T follicular helper cell (primary cell): ENCODE data around the gene PPOX.

Experiments
- DNase-seq: peaks from one replicate; pipeline ENCODE4 v3.0.0-alpha.2; 2020; ENCODE audit warnings: low read depth

PPOX gene

DNA sequence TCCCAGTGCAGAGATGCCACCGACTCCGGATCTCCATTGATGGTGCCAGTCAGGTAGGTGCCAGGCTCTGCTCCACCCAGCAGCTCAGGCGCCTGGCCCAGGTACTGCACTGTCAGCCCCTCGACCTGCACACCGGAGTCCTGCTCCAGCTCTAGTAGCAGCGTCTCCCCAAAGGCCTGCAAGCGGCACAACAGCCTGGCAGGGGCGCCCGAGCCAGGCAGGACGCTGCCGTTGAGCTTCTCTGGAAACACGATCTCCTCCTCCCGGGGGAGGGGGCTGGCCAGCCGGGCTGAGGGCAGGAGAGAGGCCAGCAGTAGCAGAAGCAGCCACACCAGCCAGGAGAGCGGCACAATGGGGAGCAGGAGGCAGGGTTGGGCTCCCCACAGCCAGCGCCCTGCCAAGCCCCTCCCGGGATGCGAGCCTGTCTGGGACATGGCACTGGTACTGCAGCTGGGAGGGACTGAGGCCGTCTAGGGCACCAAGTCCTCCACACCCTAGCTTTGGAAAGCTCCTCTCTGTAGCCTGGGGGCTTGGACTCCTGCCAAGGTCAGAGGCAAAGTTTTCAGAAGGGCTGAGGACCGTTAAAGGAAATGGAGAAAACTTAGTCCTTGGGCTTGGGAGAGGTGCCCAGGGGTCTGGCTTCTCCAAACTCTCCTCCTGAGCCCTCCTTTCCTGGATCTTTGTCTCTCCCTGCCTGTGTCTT, 32.1 kb downstream of the PPOX start:
- DNase-seq, result no peak

- DNase-seq, result no peak
Observed at GRCh38 chr1:161198897-161199431, 32.7 kb downstream of the PPOX start, which contains the start of gene ADAMTS4. TSS of gene ADAMTS4 (minus strand) at chr1:161199054. CDS start at chr1:161198627, 427 bp downstream.

GRCh38 chr1:161199506-161200139, 33.4 kb downstream of the PPOX start:
- DNase-seq, result no peak

GRCh38 chr1:161200421-161200991, 34.3 kb downstream of the PPOX start:
- DNase-seq, result no peak

DNA sequence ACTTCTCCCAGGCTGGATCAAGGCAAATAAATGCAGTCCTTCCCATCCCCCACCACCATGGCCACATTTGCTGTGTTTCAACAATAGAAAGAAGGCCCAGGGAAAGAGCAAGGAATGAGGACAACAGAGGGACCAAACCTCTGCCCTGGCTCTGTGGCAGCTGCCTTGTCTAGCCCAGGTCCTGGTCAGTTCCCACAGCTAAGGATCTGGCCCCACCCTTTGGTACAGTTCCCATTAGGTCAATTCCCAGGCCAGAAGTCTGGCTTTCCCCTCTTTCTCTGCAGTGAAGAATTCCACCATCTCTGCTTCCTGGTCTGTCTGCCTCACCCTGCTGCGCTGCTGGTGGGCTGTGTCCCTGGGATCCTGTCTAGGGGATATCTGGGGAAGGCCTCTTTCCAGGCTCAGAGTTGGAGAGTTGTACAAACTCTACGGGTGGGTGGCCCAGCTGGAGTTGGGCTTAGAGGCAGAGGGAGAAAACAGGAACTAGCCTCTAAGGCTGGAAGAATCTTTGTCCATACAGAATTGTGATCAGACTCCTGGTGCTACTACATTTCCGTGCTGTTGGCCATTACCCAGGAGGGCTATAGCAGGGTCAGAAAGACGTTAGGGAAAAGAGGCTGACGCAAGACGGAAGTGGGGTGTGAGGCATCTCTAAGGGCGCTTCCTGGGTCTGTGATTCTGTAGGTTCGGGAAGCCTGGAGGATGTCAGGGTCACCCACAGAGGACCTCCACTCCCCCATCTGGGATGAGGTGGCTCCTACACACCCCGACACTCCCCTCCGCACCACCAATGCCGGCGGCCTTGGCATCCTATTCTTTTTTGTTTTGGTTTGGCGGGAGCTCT, 35.0 kb downstream of the PPOX start:
- DNase-seq, result no peak

- DNase-seq, result peak; percentile 95
Observed at GRCh38 chr1:161201836-161202712, 35.8 kb downstream of the PPOX start, which contains the start of gene NDUFS2. TSS of gene NDUFS2 (plus strand) at chr1:161202367. CDS start at chr1:161202386, 19 bp downstream.

GRCh38 chr1:161206411-161207140, 40.4 kb downstream of the PPOX start:
- DNase-seq, result no peak

- no peak for DNase-seq
Observed at GRCh38 chr1:161207173-161207572, 40.9 kb downstream of the PPOX start.

DNA sequence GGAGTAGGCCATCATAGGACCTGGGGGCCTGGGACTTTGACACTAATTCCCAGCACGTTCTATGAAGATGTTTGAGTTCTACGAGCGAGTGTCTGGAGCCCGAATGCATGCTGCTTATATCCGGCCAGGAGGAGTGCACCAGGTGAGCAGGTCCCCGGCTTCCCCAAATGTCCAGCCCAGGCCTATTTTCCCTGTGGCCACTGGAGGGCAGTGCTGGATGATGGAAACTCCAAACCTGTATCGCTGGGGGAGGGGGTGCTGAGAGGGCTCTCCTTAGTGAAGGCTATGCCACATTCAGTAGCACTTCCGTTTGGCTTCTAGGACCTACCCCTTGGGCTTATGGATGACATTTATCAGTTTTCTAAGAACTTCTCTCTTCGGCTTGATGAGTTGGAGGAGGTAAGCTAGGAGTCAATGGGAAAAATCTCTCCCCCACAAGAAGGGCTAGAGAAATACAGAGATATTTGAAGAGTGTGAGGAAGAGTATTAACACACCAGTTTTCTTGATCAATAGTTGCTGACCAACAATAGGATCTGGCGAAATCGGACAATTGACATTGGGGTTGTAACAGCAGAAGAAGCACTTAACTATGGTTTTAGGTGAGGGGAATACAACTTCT, 43.7 kb downstream of the PPOX start:
- DNase-seq, result peak; percentile 58

GRCh38 chr1:161214369-161214768, 48.1 kb downstream of the PPOX start:
- DNase-seq, result no peak

DNA sequence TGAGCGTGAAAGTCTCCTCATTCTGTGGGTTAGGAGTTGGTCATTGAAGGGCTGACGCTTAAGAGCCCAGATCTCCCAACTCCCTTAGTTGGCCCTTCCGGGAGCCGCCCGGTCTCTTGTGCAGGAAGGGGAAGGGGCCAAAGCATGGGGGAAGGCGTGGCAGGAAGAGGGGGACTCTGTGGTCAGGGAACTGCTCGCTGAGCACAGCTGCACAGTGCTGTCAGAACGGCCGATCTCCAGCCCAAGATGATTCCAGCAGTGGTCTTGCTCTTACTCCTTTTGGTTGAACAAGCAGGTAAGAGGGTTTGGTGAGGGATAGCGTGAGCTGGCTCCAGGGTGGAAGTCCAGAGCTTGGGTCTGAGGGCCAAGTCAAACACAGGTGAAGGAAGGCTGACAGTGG, 48.9 kb downstream of the PPOX start, which contains the start of gene FCER1G:
FCER1G (plus strand) TSS at position 220 of the 400 bp plus-strand sequence; CDS start at position 247, 27 bp downstream.
- no peak for DNase-seq

- DNase-seq, result no peak
Observed at GRCh38 chr1:161216945-161217712, 50.9 kb downstream of the PPOX start.

GRCh38 chr1:161217831-161218230, 51.6 kb downstream of the PPOX start:
- no peak for DNase-seq

- no peak for DNase-seq
Observed at GRCh38 chr1:161218301-161219077, 52.3 kb downstream of the PPOX start.

- no peak for DNase-seq
Observed at GRCh38 chr1:161219078-161219892, 53.1 kb downstream of the PPOX start.

DNA sequence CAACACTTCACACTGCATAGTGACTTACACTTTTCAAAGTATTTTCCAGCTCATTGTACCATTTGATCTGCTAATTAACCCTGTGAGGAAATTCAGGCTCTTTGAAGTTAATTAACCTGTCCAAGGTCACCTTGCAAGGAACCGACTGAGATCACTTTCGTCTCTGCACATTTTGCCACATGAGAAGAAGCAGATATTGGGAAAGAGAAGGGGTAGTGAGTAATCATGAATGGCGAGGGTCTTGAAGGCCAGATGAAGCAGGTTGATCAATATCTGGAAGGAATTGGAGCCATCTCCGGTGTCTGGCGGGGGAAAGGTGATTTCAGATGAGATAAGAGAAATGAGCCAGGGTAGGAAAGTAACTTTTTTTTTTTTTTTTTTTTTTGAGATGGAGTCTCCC, 53.8 kb downstream of the PPOX start:
- no peak for DNase-seq
